ENCODE measurements around the gene ZNF12. TPM values are rescaled to one million over a fixed set of nuclear protein-coding genes. Genes with fewer than 3 reads are reported as not detected.

ZNF12 gene
- total RNA-seq, 4 donors from 2014 or later, result 4.5 to 8.9 (median 5.3) TPM

DNA sequence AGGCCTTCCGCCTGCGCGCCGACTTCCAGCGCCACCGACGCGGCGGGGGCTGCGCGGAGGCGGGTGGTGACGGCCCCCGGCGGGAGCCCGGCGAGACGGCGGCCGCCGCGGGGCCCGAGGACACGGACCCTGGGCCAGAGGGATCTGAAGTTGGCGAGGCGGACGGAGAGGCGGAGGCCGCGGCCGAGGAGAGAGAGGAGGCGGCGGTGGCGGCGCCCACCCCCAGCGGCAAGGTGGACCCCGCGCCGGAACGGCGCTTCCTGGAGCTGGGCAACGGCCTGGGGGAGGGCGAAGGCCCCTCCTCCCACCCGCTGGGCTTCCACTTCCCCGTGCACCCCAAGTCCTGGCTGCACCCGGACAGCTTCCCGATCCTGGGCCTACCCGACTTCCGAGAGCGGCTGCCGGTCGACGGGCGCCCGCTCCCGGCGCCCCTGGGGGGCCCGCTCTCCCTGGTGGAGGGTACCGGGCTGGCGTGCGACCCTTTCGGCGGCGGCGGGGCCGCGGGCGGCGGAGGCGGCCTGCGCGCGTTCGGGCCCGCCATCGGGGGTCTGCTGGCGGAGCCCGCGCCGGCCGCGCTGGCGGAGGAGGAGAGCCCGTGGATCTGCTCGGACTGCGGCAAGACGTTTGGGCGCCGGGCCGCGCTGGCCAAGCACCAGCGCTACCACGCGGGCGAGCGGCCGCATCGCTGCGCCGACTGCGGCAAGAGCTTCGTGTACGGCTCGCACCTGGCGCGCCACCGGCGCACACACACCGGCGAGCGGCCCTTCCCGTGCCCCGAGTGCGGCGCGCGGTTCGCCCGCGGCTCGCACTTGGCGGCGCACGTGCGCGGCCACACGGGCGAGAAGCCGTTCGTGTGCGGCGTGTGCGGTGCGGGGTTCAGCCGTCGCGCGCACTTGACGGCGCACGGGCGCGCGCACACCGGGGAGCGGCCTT is 53.4 kb downstream of the ZNF12 start:
- intact Hi-C loops (cut with DNase I; ENCODE audit: low total_unique reads), result no loop called here
- Histone ChIP-seq H3K9me3 (no peaks in the 10 kb centered on the region), H3K4me1 (no peaks in the 10 kb centered on the region), H3K36me3 (peaks cover 0 to 38% of the 10 kb centered on the region in 2 donors), H3K4me3 (no peak overlapping the region), H3K27ac (no peak overlapping the region), H3K27me3 (no peaks in the 10 kb centered on the region)
- ATAC-seq (no peak), DNase-seq (no peak)
- in situ Hi-C loops (cut with MboI; ENCODE audit: low sequenced_read_pairs in 4 of 4), result no loop called here
- TF ChIP-seq, protein P1, sequence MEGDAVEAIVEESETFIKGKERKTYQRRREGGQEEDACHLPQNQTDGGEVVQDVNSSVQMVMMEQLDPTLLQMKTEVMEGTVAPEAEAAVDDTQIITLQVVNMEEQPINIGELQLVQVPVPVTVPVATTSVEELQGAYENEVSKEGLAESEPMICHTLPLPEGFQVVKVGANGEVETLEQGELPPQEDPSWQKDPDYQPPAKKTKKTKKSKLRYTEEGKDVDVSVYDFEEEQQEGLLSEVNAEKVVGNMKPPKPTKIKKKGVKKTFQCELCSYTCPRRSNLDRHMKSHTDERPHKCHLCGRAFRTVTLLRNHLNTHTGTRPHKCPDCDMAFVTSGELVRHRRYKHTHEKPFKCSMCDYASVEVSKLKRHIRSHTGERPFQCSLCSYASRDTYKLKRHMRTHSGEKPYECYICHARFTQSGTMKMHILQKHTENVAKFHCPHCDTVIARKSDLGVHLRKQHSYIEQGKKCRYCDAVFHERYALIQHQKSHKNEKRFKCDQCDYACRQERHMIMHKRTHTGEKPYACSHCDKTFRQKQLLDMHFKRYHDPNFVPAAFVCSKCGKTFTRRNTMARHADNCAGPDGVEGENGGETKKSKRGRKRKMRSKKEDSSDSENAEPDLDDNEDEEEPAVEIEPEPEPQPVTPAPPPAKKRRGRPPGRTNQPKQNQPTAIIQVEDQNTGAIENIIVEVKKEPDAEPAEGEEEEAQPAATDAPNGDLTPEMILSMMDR (IDR thresholded peaks at IDR 0.05 in 4 of 5, conservative IDR thresholded peaks at IDR 0.05 in 1 of 5), result no peak
- no peak for TF ChIP-seq POLR2A (IDR thresholded peaks at IDR 0.05)

DNA sequence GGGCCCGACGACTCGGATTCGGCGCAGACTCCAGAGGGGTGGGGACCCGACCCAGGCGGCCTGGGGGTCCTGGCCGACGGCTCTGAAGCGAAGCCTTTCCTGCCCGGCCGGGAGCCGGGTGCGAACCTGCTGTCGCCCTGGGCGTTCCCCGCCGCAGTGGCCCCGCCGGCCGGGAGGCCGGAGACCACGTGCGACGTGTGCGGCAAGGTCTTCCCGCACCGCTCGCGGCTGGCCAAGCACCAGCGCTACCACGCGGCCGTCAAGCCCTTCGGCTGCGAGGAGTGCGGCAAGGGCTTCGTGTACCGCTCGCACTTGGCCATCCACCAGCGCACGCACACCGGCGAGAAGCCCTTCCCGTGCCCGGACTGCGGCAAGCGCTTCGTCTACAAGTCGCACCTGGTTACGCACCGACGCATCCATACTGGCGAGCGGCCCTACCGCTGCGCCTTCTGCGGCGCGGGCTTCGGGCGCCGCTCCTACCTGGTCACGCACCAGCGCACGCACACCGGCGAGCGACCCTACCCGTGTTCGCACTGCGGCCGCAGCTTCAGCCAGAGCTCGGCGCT is 54.2 kb downstream of the ZNF12 start:
- DNase-seq, result no peak
- no peak for ATAC-seq

DNA sequence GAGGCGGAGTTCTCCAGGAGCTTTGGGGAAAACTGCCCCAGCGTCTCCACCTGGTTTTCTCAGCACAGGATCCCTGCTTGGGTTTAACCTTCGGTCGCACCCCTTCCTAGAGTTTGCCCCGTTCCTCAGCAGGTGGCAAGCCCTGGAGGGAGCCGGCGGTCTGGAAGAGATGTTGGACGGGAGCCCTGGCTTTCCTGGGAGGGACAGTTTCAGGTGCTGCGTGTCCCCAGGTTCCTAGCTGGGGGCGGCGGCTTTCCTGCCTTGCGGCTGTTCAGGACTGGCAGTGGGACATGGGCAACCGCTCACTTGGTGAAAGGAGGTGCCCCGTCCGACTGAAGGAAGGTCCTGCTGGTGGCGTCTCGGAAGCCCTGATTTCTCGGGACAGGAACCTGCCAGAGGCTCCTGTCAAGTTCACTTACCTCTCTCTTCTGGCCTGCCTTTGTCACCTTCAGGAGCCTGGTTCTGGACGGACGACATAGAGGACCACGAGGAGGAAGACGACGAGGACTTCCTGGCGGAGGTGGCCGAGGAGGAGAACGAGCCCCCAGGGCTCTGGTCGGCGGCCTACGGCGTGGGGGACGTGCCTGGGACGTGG is 54.8 kb downstream of the ZNF12 start:
- Histone ChIP-seq H3K4me3 (no peak overlapping the region), H3K36me3 (peaks cover 0 to 38% of the 10 kb centered on the region in 2 donors), H3K27ac (no peak overlapping the region), H3K27me3 (no peaks in the 10 kb centered on the region), H3K4me1 (no peaks in the 10 kb centered on the region), H3K9me3 (no peaks in the 10 kb centered on the region)
- in situ Hi-C loops (cut with MboI; ENCODE audit: low sequenced_read_pairs in 4 of 4) (no loop called here), intact Hi-C loops (cut with DNase I; ENCODE audit: low total_unique reads) (no loop called here)
- no peak for DNase-seq
- no peak for ATAC-seq
- TF ChIP-seq, protein P1 (IDR thresholded peaks at IDR 0.05 in 4 of 5, conservative IDR thresholded peaks at IDR 0.05 in 1 of 5), result no peak
- no peak for TF ChIP-seq POLR2A (IDR thresholded peaks at IDR 0.05)

More for the DNA sequence above, 54.2 kb downstream of the ZNF12 start:
- intact Hi-C loops (cut with DNase I; ENCODE audit: low total_unique reads), result no loop called here
- no peaks in the 10 kb centered on the region for H3K9me3 ChIP-seq
- H3K27ac ChIP-seq, result no peak overlapping the region
- H3K4me1 ChIP-seq, result no peaks in the 10 kb centered on the region
- TF ChIP-seq, protein P1 (IDR thresholded peaks at IDR 0.05 in 4 of 5, conservative IDR thresholded peaks at IDR 0.05 in 1 of 5), result no peak
- no peak for TF ChIP-seq POLR2A (IDR thresholded peaks at IDR 0.05)
- H3K36me3 ChIP-seq, result peaks cover 0 to 38% of the 10 kb centered on the region in 2 donors
- no peaks in the 10 kb centered on the region for H3K27me3 ChIP-seq
- no peak overlapping the region for H3K4me3 ChIP-seq
- in situ Hi-C loops (cut with MboI; ENCODE audit: low sequenced_read_pairs in 4 of 4), result no loop called here

DNA sequence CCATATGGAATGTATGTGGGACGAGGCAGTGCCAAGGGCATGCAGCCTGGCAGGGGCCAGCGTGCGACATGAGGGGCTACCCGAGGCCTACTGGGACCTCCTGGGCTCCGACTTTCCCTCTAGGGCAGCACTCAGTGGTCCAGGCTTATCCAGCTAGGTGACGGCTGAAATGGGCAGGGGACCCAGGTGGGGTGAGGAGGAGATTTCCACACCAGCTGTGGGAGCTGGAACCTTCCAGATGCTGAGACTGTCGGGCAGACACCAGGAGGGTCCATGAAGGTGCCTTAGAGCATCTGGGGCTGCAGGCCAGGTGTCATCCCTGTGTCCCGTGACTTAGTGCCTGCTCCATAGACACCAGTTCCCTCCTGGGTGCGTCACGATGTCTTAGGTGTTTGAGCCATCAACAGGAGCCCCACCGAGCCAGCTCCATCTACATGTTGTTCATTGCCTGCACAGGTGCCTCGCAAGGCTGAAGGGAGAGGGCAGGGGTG is 56.2 kb downstream of the ZNF12 start:
- intact Hi-C loops (cut with DNase I; ENCODE audit: low total_unique reads), result no loop called here
- in situ Hi-C loops (cut with MboI; ENCODE audit: low sequenced_read_pairs in 4 of 4), result no loop called here
- DNase-seq, result no peak

More for the DNA sequence above, 56.2 kb downstream of the ZNF12 start:
- no peak overlapping the region for H3K27ac ChIP-seq
- H3K4me3 ChIP-seq, result no peak overlapping the region
- H3K27me3 ChIP-seq, result no peaks in the 10 kb centered on the region
- peaks cover 0 to 42% of the 10 kb centered on the region in 2 donors for H3K36me3 ChIP-seq
- H3K4me1 ChIP-seq, result no peaks in the 10 kb centered on the region
- no peak for ATAC-seq
- no peaks in the 10 kb centered on the region for H3K9me3 ChIP-seq
- TF ChIP-seq, protein P1 (IDR thresholded peaks at IDR 0.05 in 4 of 5, conservative IDR thresholded peaks at IDR 0.05 in 1 of 5), result no peak
- no peak for TF ChIP-seq POLR2A (IDR thresholded peaks at IDR 0.05)
